Lung (tissue), 12 donors: ENCODE data around the gene SBF2. TPM values are rescaled to one million over a fixed set of nuclear protein-coding genes. Genes with fewer than 3 reads are reported as not detected.

ENCODE experiments used
- ATAC-seq: fragments of 200-7000 bp; cut with Tn5 transposase; one replicate; pipeline ENCODE4 v1.9.1; 2020; ENCODE audit warnings: moderate number of reproducible peaks; ENCODE audit not compliant: insufficient read depth, low FRiP score
- DNase-seq, 3 donors: peaks; one replicate each; pipeline ENCODE4 v3.0.0-alpha.2; 2013 to 2017
- H3K27ac ChIP-seq, 2 donors: one replicate each; pipeline ENCODE4 v1.5.1; 2013; ENCODE audit warnings: mild to moderate bottlenecking in 2 of 2, moderate library complexity in 2 of 2, control low read depth in 1 of 2, inconsistent platforms in 1 of 2, low read depth in 1 of 2, low read length in 1 of 2
- H3K27me3 ChIP-seq, 3 donors: one replicate each; pipeline ENCODE4 v1.5.1; 2013; ENCODE audit warnings: low read length in 2 of 3; ENCODE audit not compliant: control insufficient read depth in 3 of 3, insufficient read depth in 3 of 3
- H3K36me3 ChIP-seq, 4 donors: one replicate each; pipeline ENCODE4 v1.5.1; 2013; ENCODE audit warnings: low read length in 4 of 4, mild to moderate bottlenecking in 1 of 4, moderate library complexity in 1 of 4; ENCODE audit not compliant: control insufficient read depth in 4 of 4, insufficient read depth in 4 of 4
- H3K4me1 ChIP-seq, 5 donors: one replicate each; pipeline ENCODE4 v1.5.1; 2013; ENCODE audit warnings: low read length in 5 of 5, mild to moderate bottlenecking in 2 of 5, moderate library complexity in 1 of 5; ENCODE audit not compliant: control insufficient read depth in 5 of 5, insufficient read depth in 5 of 5
- H3K4me3 ChIP-seq: one replicate; pipeline ENCODE4 v1.5.1; 2013; ENCODE audit warnings: mild to moderate bottlenecking, control low read depth, moderate library complexity
- H3K9ac ChIP-seq, 2 donors: one replicate each; pipeline ENCODE4 v1.5.1; 2013; ENCODE audit warnings: low read length in 2 of 2, control low read depth in 1 of 2; ENCODE audit not compliant: insufficient read depth in 1 of 2
- H3K9me3 ChIP-seq, 4 donors: one replicate each; pipeline ENCODE4 v1.5.1; 2013; ENCODE audit warnings: low read length in 3 of 4, mild to moderate bottlenecking in 1 of 4, moderate library complexity in 1 of 4; ENCODE audit not compliant: control insufficient read depth in 4 of 4, insufficient read depth in 3 of 4
- CTCF ChIP-seq: IDR thresholded peaks from 2 replicates; pipeline ENCODE4 v1.5.1; 2012; ENCODE audit warnings: mild to moderate bottlenecking; ENCODE audit errors: control extremely low read depth, extremely low read depth
- WGBS, 2 donors: extraction: QIAGEN DNeasy Blood & Tissue Kit; methylation state at CpG; one replicate each; pipeline ENCODE4 v1.1.7; 2013; 5-methylcytosine and 5-hydroxymethylcytosine counted together
- polyA plus RNA-seq, 2 donors: library from polyadenylated mRNA; stranded (reverse); fragments of 200-250 nt; gene quantifications; one replicate each; pipeline ENCODE4 v1.2.1, GENCODE V29; 2013
- total RNA-seq, 2 donors: library from RNA; depleted of rRNA in 1 of 2; stranded (reverse); fragments of >200 nt in 1 of 2; gene quantifications; one replicate each; pipeline ENCODE4 v1.2.1, GENCODE V29; 2014 to 2021
- donor health status: control.
- donor health status: control.
- donor health status: Bipolar disorder and iron deficiency.
- donor health status: healthy.
- donor health status: DM: yes; HTN: yes; CAD: no.

SBF2 gene
- total and polyA plus RNA-seq, 4 donors: 4.4 to 104 (median 24.9) TPM

GRCh38 chr11:9956483-9956882 is 337.5 kb downstream of the SBF2 start:
- Histone ChIP-seq H3K9me3 (no peaks in the 10 kb centered on the region), H3K36me3 (peaks cover 2 to 22% (median 6%) of the 10 kb centered on the region in 4 donors), H3K27me3 (no peaks in the 10 kb centered on the region), H3K9ac (no peak overlapping the region), H3K4me3 (no peak overlapping the region), H3K27ac (no peak overlapping the region), H3K4me1 (peaks cover 0 to 5% (median 0%) of the 10 kb centered on the region in 5 donors)
- 79 to 88% methylated on average over 2 of the region's 2 CpGs for WGBS, 2 donors
- no peak for TF ChIP-seq CTCF
- ATAC-seq: no peak
- DNase-seq: no peak

GRCh38 chr11:9955391-9955790 is 338.6 kb downstream of the SBF2 start:
- WGBS, 2 donors: 95 to 97% methylated on average over 1 of the region's 1 CpG
- no peaks in the 10 kb centered on the region for H3K9me3 ChIP-seq
- peaks cover 2 to 20% (median 6%) of the 10 kb centered on the region in 4 donors for H3K36me3 ChIP-seq
- no peak for DNase-seq
- TF ChIP-seq CTCF: no peak
- no peak for ATAC-seq
- H3K9ac ChIP-seq: no peak overlapping the region
- peaks cover 0 to 5% (median 0%) of the 10 kb centered on the region in 5 donors for H3K4me1 ChIP-seq
- no peak overlapping the region for H3K4me3 ChIP-seq
- no peaks in the 10 kb centered on the region for H3K27me3 ChIP-seq
- no peak overlapping the region for H3K27ac ChIP-seq

GRCh38 chr11:9953994-9954626 is 339.9 kb downstream of the SBF2 start:
- Histone ChIP-seq H3K9ac (no peak overlapping the region), H3K4me3 (no peak overlapping the region), H3K9me3 (no peaks in the 10 kb centered on the region), H3K4me1 (peaks cover 0 to 5% (median 0%) of the 10 kb centered on the region in 5 donors), H3K27ac (no peak overlapping the region), H3K36me3 (peaks cover 0 to 10% (median 5%) of the 10 kb centered on the region in 4 donors), H3K27me3 (no peaks in the 10 kb centered on the region)
- DNase-seq: no peak
- TF ChIP-seq CTCF: no peak
- WGBS, 2 donors: 65 to 81% methylated on average over 3 of the region's 3 CpGs
- ATAC-seq: no peak
